Measurements from ENCODE around the gene CEACAM5. TPM values are rescaled to one million over a fixed set of nuclear protein-coding genes. Genes with fewer than 3 reads are reported as not detected.

CEACAM5 gene
- total RNA-seq, 2 experiments from 2014 or later = not detected

GRCh38 chr19:41696402-41697197, 11.8 kb upstream of the CEACAM5 start:
- H3K36me3 ChIP-seq (ENCODE audit: insufficient read depth, low read length) = no peaks in the 10 kb centered on the region
- CTCF ChIA-PET (ENCODE audit: unreplicated experiment) = no interaction called here
- no TSS peak for BruUV-seq (replicated peaks)

GRCh38 chr19:41697198-41697855, 11.1 kb upstream of the CEACAM5 start:
- no peak for DNase-seq (ENCODE audit: low spot score)
- no peak overlapping the region for H3K27ac ChIP-seq (ENCODE audit: low read depth, low read length, poor library complexity, severe bottlenecking)
- H3K4me2 ChIP-seq (ENCODE audit: low read length) = no peak overlapping the region
- ChIA-PET CTCF (ENCODE audit: unreplicated experiment) (no interaction called here), POLR2A (no interaction called here)
- no peaks in the 10 kb centered on the region for H3K79me2 ChIP-seq (ENCODE audit: insufficient read depth, low read depth, low read length)
- intact Hi-C loops (cut with micrococcal nuclease; ENCODE audit: unreplicated experiment) = no loop called here
- no TSS peak for BruUV-seq (replicated peaks)
- no peaks in the 10 kb centered on the region for H3K9me2 ChIP-seq (ENCODE audit: insufficient read depth, low read length)
- H3K9me3 ChIP-seq (ENCODE audit: low read length) = 0 out of 2 replicates have a peak, but pooled peaks cover 4% of the 10 kb centered on the region
- no peak overlapping the region for H2AFZ ChIP-seq (ENCODE audit: low read length)
- H4K20me1 ChIP-seq (ENCODE audit: insufficient read depth, low read length) = no peaks in the 10 kb centered on the region
- no peaks in the 10 kb centered on the region for H3K36me3 ChIP-seq (ENCODE audit: insufficient read depth, low read length)
- H3K4me3 ChIP-seq (ENCODE audit: low read depth, low read length, poor library complexity, severe bottlenecking) = no peak overlapping the region
- no peaks in the 10 kb centered on the region for H3K4me1 ChIP-seq (ENCODE audit: insufficient read depth, low read length, poor library complexity, severe bottlenecking)
- TF ChIP-seq CTCF (conservative IDR thresholded peaks at IDR 0.05; ENCODE audit: low read length) = no peak
- TF ChIP-seq EZH2phosphoT487 (IDR thresholded peaks at IDR 0.05; ENCODE audit: borderline replicate concordance, low read depth, low read length) = no peak

More at GRCh38 chr19:41696402-41697197, 11.8 kb upstream of the CEACAM5 start:
- Histone ChIP-seq H3K4me2 (ENCODE audit: low read length) (no peak overlapping the region), H3K4me3 (ENCODE audit: low read depth, low read length, poor library complexity, severe bottlenecking) (no peak overlapping the region), H3K27ac (ENCODE audit: low read depth, low read length, poor library complexity, severe bottlenecking) (no peak overlapping the region), H3K4me1 (ENCODE audit: insufficient read depth, low read length, poor library complexity, severe bottlenecking) (no peaks in the 10 kb centered on the region), H3K9me2 (ENCODE audit: insufficient read depth, low read length) (no peaks in the 10 kb centered on the region), H3K9me3 (ENCODE audit: low read length) (0 out of 2 replicates have a peak, but pooled peaks cover 4% of the 10 kb centered on the region), H4K20me1 (ENCODE audit: insufficient read depth, low read length) (no peaks in the 10 kb centered on the region), H2AFZ (ENCODE audit: low read length) (no peak overlapping the region), H3K79me2 (ENCODE audit: insufficient read depth, low read depth, low read length) (no peaks in the 10 kb centered on the region)
- TF ChIP-seq CTCF (conservative IDR thresholded peaks at IDR 0.05; ENCODE audit: low read length) (no peak), EZH2phosphoT487 (IDR thresholded peaks at IDR 0.05; ENCODE audit: borderline replicate concordance, low read depth, low read length) (no peak)
- POLR2A ChIA-PET = no interaction called here
- intact Hi-C loops (cut with micrococcal nuclease; ENCODE audit: unreplicated experiment) = no loop called here
- DNase-seq (ENCODE audit: low spot score) = no peak

All from OCI-LY7 (cell line).